ENCODE results near the gene RNU11.

RNU11 gene

DNA sequence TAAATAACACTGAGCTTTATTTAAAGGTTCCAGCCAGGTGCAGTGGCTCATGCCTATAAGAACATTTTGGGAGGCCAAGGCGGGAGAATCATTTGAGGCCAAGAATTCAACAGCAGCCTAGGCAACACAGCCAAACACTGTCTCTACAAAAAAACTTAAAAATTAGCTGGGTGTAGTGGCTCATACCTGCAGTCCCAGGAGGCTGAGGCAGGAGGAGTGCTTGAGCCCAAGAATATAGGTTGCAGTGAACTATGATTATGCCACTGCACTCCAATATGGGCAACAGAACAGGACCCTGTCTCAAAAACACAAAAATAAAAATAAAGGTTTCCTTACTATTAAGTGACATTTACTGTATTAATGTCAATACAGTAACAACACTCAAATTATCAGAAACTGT lies 7.6 kb upstream of the RNU11 start:
- TF ChIP-seq NFIC (IDR thresholded peaks at IDR 0.05) = no peak
- no peak for TF ChIP-seq YY1 (IDR thresholded peaks at IDR 0.05; ENCODE audit: low read depth)
- no peak for TF ChIP-seq RAD21 (IDR thresholded peaks at IDR 0.05; ENCODE audit: low read depth)
- TF ChIP-seq, protein P1, sequence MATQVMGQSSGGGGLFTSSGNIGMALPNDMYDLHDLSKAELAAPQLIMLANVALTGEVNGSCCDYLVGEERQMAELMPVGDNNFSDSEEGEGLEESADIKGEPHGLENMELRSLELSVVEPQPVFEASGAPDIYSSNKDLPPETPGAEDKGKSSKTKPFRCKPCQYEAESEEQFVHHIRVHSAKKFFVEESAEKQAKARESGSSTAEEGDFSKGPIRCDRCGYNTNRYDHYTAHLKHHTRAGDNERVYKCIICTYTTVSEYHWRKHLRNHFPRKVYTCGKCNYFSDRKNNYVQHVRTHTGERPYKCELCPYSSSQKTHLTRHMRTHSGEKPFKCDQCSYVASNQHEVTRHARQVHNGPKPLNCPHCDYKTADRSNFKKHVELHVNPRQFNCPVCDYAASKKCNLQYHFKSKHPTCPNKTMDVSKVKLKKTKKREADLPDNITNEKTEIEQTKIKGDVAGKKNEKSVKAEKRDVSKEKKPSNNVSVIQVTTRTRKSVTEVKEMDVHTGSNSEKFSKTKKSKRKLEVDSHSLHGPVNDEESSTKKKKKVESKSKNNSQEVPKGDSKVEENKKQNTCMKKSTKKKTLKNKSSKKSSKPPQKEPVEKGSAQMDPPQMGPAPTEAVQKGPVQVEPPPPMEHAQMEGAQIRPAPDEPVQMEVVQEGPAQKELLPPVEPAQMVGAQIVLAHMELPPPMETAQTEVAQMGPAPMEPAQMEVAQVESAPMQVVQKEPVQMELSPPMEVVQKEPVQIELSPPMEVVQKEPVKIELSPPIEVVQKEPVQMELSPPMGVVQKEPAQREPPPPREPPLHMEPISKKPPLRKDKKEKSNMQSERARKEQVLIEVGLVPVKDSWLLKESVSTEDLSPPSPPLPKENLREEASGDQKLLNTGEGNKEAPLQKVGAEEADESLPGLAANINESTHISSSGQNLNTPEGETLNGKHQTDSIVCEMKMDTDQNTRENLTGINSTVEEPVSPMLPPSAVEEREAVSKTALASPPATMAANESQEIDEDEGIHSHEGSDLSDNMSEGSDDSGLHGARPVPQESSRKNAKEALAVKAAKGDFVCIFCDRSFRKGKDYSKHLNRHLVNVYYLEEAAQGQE (IDR thresholded peaks at IDR 0.05; ENCODE audit: low read depth) = no peak
- TF ChIP-seq, protein P2, sequence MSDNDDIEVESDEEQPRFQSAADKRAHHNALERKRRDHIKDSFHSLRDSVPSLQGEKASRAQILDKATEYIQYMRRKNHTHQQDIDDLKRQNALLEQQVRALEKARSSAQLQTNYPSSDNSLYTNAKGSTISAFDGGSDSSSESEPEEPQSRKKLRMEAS (IDR thresholded peaks at IDR 0.05) = no peak
- TF ChIP-seq TEAD4 (IDR thresholded peaks at IDR 0.05) = no peak
- no peak for TF ChIP-seq EP300 (IDR thresholded peaks at IDR 0.05; ENCODE audit: borderline replicate concordance)
- no peak for TF ChIP-seq TCF12 (IDR thresholded peaks at IDR 0.05; ENCODE audit: low read depth)
- no peak for TF ChIP-seq TAF1 (IDR thresholded peaks at IDR 0.05; ENCODE audit: low read depth)
- TF ChIP-seq CREB1 (IDR thresholded peaks at IDR 0.05; ENCODE audit: low read depth) = no peak
- TF ChIP-seq EGR1 (IDR thresholded peaks at IDR 0.05) = no peak
- TF ChIP-seq CEBPB (IDR thresholded peaks at IDR 0.05) = no peak
- no peak for TF ChIP-seq ZBTB7A (IDR thresholded peaks at IDR 0.05; ENCODE audit: low read depth)

- TF ChIP-seq TEAD4 (IDR thresholded peaks at IDR 0.05) (no peak), CEBPB (IDR thresholded peaks at IDR 0.05) (no peak), CREB1 (IDR thresholded peaks at IDR 0.05; ENCODE audit: low read depth) (no peak), ZBTB7A (IDR thresholded peaks at IDR 0.05; ENCODE audit: low read depth) (no peak), FOXM1 (IDR thresholded peaks at IDR 0.05; ENCODE audit: borderline replicate concordance, low read depth) (no peak), EP300 (IDR thresholded peaks at IDR 0.05; ENCODE audit: borderline replicate concordance) (no peak), USF1 (IDR thresholded peaks at IDR 0.05) (no peak), TCF12 (IDR thresholded peaks at IDR 0.05; ENCODE audit: low read depth) (no peak), YY1 (IDR thresholded peaks at IDR 0.05; ENCODE audit: low read depth) (no peak), RAD21 (IDR thresholded peaks at IDR 0.05; ENCODE audit: low read depth) (no peak), EGR1 (IDR thresholded peaks at IDR 0.05) (no peak), NFIC (IDR thresholded peaks at IDR 0.05) (no peak), TAF1 (IDR thresholded peaks at IDR 0.05; ENCODE audit: low read depth) (no peak)
- TF ChIP-seq, protein P1 (IDR thresholded peaks at IDR 0.05; ENCODE audit: low read depth) = no peak
- TF ChIP-seq, protein P2 (IDR thresholded peaks at IDR 0.05) = no peak
Observed at GRCh38 chr1:28642056-28642846, 6.1 kb upstream of the RNU11 start.

GRCh38 chr1:28642847-28643635 lies 5.4 kb upstream of the RNU11 start, which contains the start of gene TAF12:
Gene TAF12 (minus strand): TSS chr1:28643067. CDS start chr1:28622081, 20,986 bp downstream.
- TF ChIP-seq ZBTB7A (IDR thresholded peaks at IDR 0.05; ENCODE audit: low read depth) (no peak), FOXM1 (IDR thresholded peaks at IDR 0.05; ENCODE audit: borderline replicate concordance, low read depth) (no peak), CEBPB (IDR thresholded peaks at IDR 0.05) (no peak), EGR1 (IDR thresholded peaks at IDR 0.05) (no peak), TEAD4 (IDR thresholded peaks at IDR 0.05) (peak; percentile 58; the same call in 1 of the 2 replicates), TAF1 (IDR thresholded peaks at IDR 0.05; ENCODE audit: low read depth) (peak; percentile 98), EP300 (IDR thresholded peaks at IDR 0.05; ENCODE audit: borderline replicate concordance) (no peak; the same call in 1 of the 2 replicates), TCF12 (IDR thresholded peaks at IDR 0.05; ENCODE audit: low read depth) (peak; percentile 43; the same call in 1 of the 2 replicates), NFIC (IDR thresholded peaks at IDR 0.05) (0 out of 2 replicates have a peak, but pooled peaks have one; percentile 30), RAD21 (IDR thresholded peaks at IDR 0.05; ENCODE audit: low read depth) (peak; percentile 51; the same call in 1 of the 2 replicates), YY1 (IDR thresholded peaks at IDR 0.05; ENCODE audit: low read depth) (no peak; the same call in 1 of the 2 replicates), CREB1 (IDR thresholded peaks at IDR 0.05; ENCODE audit: low read depth) (peak; percentile 42; the same call in 1 of the 2 replicates), USF1 (IDR thresholded peaks at IDR 0.05) (peak; percentile 83)
- TF ChIP-seq, protein P2 (IDR thresholded peaks at IDR 0.05) = peak; percentile 98
- TF ChIP-seq, protein P1 (IDR thresholded peaks at IDR 0.05; ENCODE audit: low read depth) = no peak

All from Ishikawa (cell line).